Memory B cell (primary cell): ENCODE results near the gene OR2V2.
"Not testable (repeated sequence)": the region's sequence is repeated elsewhere in the genome, so short reads cannot be mapped to it uniquely, and the experiment has no call there.

Experiments used
- ATAC-seq: fragments of 150-1000 bp; cut with Tn5 transposase; 2 replicates; pipeline ENCODE4 v1.10.0; 2021; ENCODE audit warnings: low read depth, mild to moderate bottlenecking, moderate library complexity
- DNase-seq, 2 donors: peaks; one replicate each; pipeline ENCODE4 v3.0.0; 2022; ENCODE audit warnings: low spot score in 2 of 2
- H3K27ac Mint-ChIP-seq: one replicate; pipeline ENCODE4 v1.8.0; 2022; ENCODE audit warnings: mild to moderate bottlenecking, moderate library complexity, mixed read lengths
- H3K27me3 Mint-ChIP-seq: one replicate; pipeline ENCODE4 v1.8.0; 2022; ENCODE audit warnings: mixed read lengths
- H3K36me3 Mint-ChIP-seq: one replicate; pipeline ENCODE4 v1.8.0; 2022; ENCODE audit warnings: mild to moderate bottlenecking, mixed read lengths
- H3K4me1 Mint-ChIP-seq: one replicate; pipeline ENCODE4 v1.8.0; 2022; ENCODE audit warnings: mixed read lengths
- H3K4me3 Mint-ChIP-seq: one replicate; pipeline ENCODE4 v1.8.0; 2022; ENCODE audit warnings: mild to moderate bottlenecking, moderate library complexity, mixed read lengths
- H3K9me3 Mint-ChIP-seq: one replicate; pipeline ENCODE4 v1.8.0; 2022; ENCODE audit warnings: mixed read lengths

OR2V2 gene

DNA sequence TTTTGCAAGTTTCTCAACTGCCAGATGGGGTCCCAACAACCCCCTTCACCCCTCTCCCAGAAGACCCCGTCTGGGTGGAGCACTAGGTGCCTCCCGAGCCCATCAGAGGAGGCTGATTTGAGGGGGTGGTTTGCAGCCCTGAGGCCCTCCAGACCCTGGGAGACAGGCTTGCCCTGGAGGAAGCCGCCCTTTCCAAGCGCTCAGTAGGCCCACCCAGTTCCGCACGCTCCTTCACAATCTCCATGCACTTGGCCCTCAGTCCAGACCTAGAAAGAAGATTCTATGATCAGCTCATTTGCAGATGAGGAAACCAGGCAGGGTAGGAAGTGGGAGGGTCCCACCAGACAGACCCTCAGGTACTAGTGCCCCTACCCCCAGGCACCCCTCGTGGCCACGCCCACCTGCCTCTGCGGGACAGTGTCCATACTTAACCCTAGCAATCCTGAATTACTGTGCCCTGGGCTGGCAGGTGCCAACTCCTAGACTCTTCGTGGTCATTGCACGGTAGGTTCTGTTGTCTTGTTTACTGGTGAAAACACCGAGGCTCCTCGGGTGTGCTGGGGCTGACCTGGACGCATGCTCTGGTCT, 38.7 kb upstream of the OR2V2 start:
- H3K27me3 Mint-ChIP-seq: peaks cover 41% of the 10 kb centered on the region

DNA sequence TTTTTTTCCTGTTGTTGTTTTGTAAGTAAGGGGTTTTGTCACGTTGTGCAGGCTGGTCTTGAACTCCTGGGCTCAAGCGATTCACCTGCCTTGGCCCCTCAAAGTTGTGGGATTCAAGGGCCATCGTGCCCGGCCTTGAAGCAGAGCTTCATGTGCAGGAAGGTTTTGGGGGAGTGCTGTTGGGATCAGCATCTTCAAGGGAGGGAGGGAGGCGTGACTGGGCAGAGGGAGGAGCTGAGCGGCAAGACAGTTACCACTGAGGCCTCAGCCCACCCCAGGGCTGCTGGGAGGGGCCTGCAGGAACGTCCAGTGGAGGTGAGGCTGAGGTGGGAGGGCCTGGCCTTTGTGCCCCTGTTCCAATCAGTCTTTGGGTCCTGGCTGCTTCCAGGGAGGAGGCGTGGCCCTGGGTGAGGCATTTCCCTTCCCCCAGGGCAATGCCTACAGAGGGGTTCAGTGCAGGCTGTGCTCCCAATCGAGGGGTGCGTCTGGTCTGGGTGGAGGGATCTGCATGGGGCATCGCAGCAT, 37.8 kb upstream of the OR2V2 start:
- no peak overlapping the region for H3K27ac Mint-ChIP-seq
- ATAC-seq (no peak), DNase-seq (no peak)
- no peak overlapping the region for H3K4me3 Mint-ChIP-seq
- peaks cover 6% of the 10 kb centered on the region for H3K4me1 Mint-ChIP-seq
- no peaks in the 10 kb centered on the region for H3K36me3 Mint-ChIP-seq
- peaks cover 2% of the 10 kb centered on the region for H3K9me3 Mint-ChIP-seq
- peaks cover 43% of the 10 kb centered on the region for H3K27me3 Mint-ChIP-seq

More for the DNA sequence above, 38.7 kb upstream of the OR2V2 start:
- H3K4me1 Mint-ChIP-seq: peaks cover 8% of the 10 kb centered on the region
- DNase-seq: no peak
- no peak overlapping the region for H3K4me3 Mint-ChIP-seq
- no peak overlapping the region for H3K27ac Mint-ChIP-seq
- peaks cover 3% of the 10 kb centered on the region for H3K36me3 Mint-ChIP-seq
- ATAC-seq: no peak
- peaks cover 1% of the 10 kb centered on the region for H3K9me3 Mint-ChIP-seq

DNA sequence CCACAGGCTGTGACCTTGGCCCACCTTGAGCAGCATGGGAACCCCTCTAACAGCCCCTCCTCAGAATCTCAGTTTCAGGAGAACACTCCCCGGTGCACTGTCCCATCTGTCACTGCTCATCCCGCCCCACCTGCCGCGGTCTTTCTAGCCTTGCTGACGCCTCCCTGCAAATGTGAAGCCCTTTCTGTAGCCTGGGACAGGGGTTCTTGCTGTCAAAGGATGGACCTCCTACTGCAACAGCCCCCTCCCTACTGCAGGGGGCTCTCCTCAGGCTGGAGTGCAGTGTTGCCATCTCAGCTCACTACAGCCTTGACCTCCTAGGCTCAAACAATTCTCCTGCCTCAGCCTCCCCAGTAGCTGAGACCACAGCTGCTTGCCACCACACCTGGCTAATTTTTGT, 36.4 kb upstream of the OR2V2 start:
- ATAC-seq: no peak
- no peaks in the 10 kb centered on the region for H3K4me1 Mint-ChIP-seq
- no peaks in the 10 kb centered on the region for H3K36me3 Mint-ChIP-seq
- no peak overlapping the region for H3K27ac Mint-ChIP-seq
- no peak overlapping the region for H3K4me3 Mint-ChIP-seq
- no peak for DNase-seq
- peaks cover 2% of the 10 kb centered on the region for H3K9me3 Mint-ChIP-seq
- H3K27me3 Mint-ChIP-seq: peaks cover 48% of the 10 kb centered on the region

DNA sequence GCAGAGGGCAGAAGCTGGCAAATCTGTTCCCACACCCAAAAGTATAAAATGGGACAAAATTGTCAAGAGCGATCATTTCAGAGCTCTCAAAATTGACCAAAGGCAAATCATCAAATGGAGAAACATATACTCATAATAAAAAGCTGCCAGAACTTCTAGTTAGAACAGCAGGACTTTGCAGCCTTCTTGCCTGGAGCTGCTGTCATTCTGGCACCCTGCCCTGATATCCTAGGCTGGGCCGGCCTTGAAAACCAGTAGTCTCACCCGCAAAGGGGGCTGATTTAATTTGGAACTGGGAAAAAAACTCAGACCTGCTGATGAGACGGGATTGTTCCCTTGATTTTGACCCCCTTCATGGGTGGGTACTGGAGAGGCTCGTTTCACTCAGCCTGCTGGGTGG, 34.9 kb upstream of the OR2V2 start:
- H3K4me1 Mint-ChIP-seq: no peaks in the 10 kb centered on the region
- H3K9me3 Mint-ChIP-seq: peaks cover 4% of the 10 kb centered on the region
- H3K27me3 Mint-ChIP-seq: peaks cover 52% of the 10 kb centered on the region
- no peak for DNase-seq
- no peak overlapping the region for H3K4me3 Mint-ChIP-seq
- no peak overlapping the region for H3K27ac Mint-ChIP-seq
- peaks cover 2% of the 10 kb centered on the region for H3K36me3 Mint-ChIP-seq
- ATAC-seq: no peak

DNA sequence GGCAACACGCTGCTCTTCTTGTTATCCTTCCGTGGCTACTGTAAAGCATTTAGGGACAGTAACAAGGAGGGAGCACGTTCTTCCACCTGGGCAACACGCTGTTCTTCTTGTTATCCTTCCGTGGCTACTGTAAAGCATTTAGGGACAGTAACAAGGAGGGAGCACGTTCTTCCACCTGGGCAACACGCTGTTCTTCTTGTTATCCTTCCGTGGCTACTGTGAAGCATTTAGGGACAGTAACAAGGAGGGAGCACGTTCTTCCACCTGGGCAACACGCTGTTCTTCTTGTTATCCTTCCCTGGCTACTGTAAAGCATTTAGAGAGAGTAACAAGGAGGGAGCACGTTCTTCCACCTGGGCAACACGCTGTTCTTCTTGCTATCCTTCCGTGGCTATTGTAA, 33.8 kb upstream of the OR2V2 start:
- H3K27me3 Mint-ChIP-seq: peaks cover 51% of the 10 kb centered on the region
- not testable (repeated sequence) for H3K4me3 Mint-ChIP-seq, H3K27ac Mint-ChIP-seq, H3K4me1 Mint-ChIP-seq, H3K9me3 Mint-ChIP-seq, ATAC-seq, H3K36me3 Mint-ChIP-seq, DNase-seq

DNA sequence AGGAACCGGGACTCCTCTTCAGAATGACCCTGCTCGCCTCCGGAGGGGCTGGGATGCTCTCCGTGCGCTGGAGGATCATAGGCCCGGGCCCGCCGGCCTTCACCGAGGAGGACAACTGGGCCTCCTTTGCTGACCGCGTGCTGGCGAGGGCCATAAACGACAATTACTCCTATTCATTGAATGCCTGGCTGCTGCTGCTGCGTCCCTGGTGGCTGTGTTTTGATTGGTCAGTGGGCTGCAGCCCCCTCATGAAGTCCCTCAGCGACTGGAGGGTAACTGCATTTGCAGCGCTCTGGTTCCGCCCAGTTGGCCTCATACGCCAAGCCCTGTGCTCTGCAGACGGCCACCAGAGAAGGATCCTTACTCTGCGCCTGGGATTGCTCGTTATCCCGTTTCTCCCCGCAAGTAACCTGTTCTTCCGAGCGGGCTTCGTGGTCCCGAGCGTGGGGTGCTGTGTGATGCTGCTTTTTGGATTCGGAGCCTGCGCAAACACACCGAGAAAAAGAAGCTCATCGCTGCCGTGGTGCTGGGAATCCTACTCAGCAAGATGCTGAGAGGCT, 33.0 kb upstream of the OR2V2 start:
- Mint-ChIP-seq H3K4me1 (no peaks in the 10 kb centered on the region), H3K27me3 (peaks cover 51% of the 10 kb centered on the region), H3K36me3 (peaks cover 2% of the 10 kb centered on the region), H3K27ac (no peak overlapping the region), H3K9me3 (peaks cover 4% of the 10 kb centered on the region), H3K4me3 (no peak overlapping the region)
- ATAC-seq (no peak), DNase-seq (no peak)

DNA sequence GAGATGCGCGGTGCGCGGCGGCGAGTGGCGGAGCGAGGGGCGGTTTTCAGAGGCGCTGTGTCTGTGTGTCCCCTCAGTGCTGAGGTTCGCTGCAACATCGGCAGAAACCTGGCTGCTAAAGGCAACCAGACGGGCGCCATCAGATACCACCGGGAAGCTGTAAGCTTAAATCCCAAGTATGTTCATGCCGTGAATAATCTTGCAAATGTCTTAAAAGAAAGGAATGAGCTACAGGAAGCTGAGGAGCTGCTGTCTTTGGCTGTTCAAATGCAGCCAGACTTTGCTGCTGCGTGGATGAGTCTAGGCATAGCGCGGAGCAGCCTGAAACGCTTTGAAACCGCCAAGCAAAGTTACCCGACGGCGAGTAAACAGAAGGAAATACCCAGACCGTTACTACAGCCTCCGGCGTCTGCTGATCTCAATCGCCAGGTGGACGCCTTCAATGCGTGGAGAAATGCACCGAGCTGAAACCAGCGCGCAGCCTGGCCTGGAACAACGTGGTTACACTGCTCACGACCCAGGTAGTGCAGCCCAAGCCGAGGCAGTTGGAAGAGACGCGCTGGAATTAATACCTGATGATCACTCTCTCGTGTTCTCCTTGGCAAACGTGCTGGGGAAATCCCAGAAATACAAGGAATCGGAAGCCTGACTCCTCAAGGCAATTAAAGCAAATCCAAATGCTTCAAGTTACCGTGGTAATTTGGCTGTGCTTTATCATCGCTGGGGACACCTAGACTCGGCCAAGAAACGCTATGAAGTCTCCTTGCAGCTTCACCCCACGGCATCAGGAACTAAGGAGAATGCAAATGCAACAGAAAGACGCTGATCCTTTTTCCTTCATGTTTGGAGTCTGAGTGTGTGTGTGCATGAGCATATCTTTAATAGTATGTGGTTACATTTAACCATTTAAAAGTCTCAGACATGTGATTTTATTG, 32.3 kb upstream of the OR2V2 start:
- Mint-ChIP-seq H3K36me3 (peaks cover 2% of the 10 kb centered on the region), H3K4me1 (no peaks in the 10 kb centered on the region), H3K27me3 (peaks cover 45% of the 10 kb centered on the region), H3K4me3 (no peak overlapping the region), H3K27ac (peak overlapping the region; percentile 7), H3K9me3 (peaks cover 4% of the 10 kb centered on the region)
- peak; percentile 41 for ATAC-seq
- DNase-seq: no peak

DNA sequence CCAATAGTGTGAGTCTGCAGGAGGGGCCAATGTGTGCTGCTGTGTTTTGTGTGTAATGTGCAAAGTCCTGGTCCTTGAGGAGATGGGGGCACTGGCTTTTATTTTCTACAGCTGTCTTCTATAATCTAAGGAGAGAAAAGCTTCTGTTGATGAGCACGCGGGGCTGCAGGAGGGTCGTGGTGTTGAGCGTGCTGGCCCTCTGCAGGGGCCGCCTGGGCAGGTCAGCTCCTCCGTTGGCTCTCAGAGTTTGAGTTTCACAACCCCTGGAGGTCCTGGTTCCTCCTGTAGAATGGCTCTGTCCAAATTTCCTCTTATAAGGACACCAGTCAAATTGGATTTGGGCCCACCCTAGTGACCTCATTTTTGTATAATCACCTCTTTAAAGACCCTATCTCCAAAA, 29.0 kb upstream of the OR2V2 start:
- H3K4me1 Mint-ChIP-seq: no peaks in the 10 kb centered on the region
- peaks cover 4% of the 10 kb centered on the region for H3K9me3 Mint-ChIP-seq
- no peak overlapping the region for H3K4me3 Mint-ChIP-seq
- H3K36me3 Mint-ChIP-seq: peaks cover 2% of the 10 kb centered on the region
- H3K27me3 Mint-ChIP-seq: peaks cover 44% of the 10 kb centered on the region
- H3K27ac Mint-ChIP-seq: no peak overlapping the region
- ATAC-seq (no peak), DNase-seq (no peak)

DNA sequence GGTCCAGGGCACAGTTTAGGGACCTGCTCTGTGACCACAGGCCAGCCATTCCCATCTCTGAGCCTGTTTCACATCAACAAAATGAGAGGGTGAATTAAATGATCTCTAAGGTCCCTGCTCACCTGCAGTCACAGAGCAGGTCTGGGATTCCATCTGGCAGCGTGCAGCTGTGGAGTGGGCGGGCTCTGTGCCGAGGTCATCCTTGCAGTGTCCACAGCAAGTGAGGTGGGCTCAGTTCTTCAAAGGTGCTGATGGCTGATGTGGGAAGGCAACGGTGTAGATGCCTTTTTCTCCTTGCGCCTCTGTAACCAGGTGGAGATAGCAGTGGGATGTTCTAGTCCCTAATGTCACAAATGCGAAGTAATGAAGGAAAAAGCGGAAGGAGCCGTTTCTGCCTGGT, 28.3 kb upstream of the OR2V2 start:
- no peak overlapping the region for H3K27ac Mint-ChIP-seq
- DNase-seq (no peak), ATAC-seq (no peak)
- H3K4me1 Mint-ChIP-seq: no peaks in the 10 kb centered on the region
- H3K4me3 Mint-ChIP-seq: no peak overlapping the region
- H3K9me3 Mint-ChIP-seq: peaks cover 2% of the 10 kb centered on the region
- H3K36me3 Mint-ChIP-seq: peaks cover 2% of the 10 kb centered on the region
- H3K27me3 Mint-ChIP-seq: peaks cover 42% of the 10 kb centered on the region

DNA sequence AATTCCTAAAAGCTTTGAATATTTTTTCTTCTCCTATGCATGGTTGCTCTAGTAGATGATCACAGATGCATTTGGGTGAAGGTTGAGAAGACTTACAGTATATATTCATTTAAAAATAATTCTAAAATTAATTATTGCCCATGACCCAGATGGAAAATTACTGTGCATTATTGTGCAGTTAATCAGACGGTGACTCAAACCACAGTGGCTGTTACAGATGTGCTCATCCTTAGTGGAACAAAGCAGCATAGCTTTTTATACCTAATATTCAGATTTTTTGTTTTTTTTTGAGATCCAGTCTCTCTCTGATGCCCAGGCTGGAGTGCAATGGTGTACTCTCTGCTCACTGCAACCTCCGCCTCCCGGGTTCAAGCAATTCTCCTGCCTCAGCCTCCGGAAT, 27.1 kb upstream of the OR2V2 start:
- no peaks in the 10 kb centered on the region for H3K4me1 Mint-ChIP-seq
- peaks cover 2% of the 10 kb centered on the region for H3K36me3 Mint-ChIP-seq
- peaks cover 37% of the 10 kb centered on the region for H3K27me3 Mint-ChIP-seq
- ATAC-seq (no peak), DNase-seq (no peak)
- H3K4me3 Mint-ChIP-seq: no peak overlapping the region
- peaks cover 2% of the 10 kb centered on the region for H3K9me3 Mint-ChIP-seq
- H3K27ac Mint-ChIP-seq: no peak overlapping the region

DNA sequence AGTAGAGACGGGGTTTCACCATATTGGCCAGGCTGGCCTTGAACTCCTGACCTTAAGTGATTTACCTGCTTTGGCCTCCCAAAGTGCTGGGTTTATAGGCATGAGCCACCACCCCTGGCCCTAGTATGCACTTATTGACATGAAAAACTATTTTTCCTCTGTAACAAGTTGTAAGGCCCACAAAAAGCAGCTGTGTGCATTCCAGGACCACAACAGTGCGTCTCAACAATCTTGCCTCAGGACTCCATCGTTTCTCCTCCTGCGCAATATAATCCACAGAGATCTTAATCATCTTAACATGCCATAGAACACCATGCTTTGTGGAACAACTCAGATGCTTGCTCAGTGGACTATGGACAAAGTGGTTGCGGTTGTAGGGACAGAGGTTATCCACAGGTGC, 26.6 kb upstream of the OR2V2 start:
- H3K9me3 Mint-ChIP-seq: peaks cover 2% of the 10 kb centered on the region
- no peak for ATAC-seq
- no peak overlapping the region for H3K4me3 Mint-ChIP-seq
- H3K27me3 Mint-ChIP-seq: peaks cover 36% of the 10 kb centered on the region
- peaks cover 2% of the 10 kb centered on the region for H3K36me3 Mint-ChIP-seq
- no peak for DNase-seq
- no peak overlapping the region for H3K27ac Mint-ChIP-seq
- no peaks in the 10 kb centered on the region for H3K4me1 Mint-ChIP-seq

DNA sequence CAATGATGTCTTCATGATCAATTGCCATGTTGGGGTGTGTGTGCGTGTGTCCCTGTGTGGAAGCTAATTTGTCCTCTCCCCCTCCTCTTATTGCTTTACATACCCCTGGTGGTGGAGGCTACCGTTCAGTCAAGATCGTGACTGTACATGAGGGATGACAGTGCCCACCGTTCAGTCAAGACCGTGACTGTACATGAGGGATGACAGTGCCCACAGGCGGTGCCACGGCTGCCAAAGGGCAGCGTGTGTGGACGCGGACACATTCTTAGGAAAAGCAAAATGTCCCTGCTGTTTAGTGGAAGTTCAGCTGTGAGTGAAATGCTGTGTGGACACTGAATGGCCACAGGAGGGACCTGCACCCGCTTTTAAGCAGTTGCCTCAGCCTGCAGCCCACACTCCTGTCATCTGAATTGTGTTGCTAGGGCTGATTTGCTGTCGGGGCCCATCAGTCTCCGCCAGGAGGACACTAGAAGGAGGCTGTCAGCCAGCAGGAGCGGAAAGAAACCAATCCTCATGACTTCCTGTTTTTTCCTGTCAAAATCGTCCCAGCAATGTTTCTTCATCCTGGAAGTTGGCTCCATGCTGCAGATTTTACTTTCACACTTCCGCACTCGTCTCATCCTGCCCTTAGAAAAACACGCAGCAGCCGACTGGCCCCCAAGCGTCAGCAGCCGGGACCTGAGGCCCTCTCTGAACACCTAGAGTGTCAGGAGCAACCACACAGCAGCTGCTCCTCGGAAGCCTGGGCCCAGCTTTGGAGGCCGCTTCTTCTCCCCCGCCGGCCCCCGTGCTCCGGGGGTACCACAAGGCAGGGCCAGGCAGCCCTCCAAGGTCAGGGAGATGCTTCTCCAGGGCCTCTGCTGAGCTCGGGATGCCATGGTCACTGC, 25.5 kb upstream of the OR2V2 start:
- H3K27me3 Mint-ChIP-seq: peaks cover 38% of the 10 kb centered on the region
- H3K9me3 Mint-ChIP-seq: peaks cover 2% of the 10 kb centered on the region
- DNase-seq: no peak
- H3K36me3 Mint-ChIP-seq: peaks cover 2% of the 10 kb centered on the region
- H3K27ac Mint-ChIP-seq: no peak overlapping the region
- peaks cover 3% of the 10 kb centered on the region for H3K4me1 Mint-ChIP-seq
- no peak for ATAC-seq
- no peak overlapping the region for H3K4me3 Mint-ChIP-seq

DNA sequence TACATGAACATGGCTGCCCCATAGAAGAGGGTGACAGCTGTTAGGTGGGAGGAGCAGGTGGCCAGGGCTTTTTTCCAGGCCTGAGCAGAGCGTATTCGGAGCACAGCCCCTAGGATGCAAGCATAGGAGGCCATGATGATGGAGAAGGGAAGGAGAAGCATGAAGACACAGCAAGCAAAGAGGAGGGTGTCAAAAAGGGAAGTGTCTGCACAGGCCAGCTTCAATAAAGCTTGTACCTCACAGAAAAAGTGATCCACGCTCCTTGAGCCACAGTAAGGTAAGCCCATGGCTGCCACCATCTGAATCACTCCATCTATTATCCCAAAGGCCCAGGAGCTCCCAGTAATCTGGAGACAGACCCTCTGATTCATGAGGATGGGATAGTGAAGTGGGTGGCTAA, 22.9 kb upstream of the OR2V2 start:
- H3K9me3 Mint-ChIP-seq: no peaks in the 10 kb centered on the region

More for the DNA sequence above, 22.9 kb upstream of the OR2V2 start:
- Mint-ChIP-seq H3K4me1 (peaks cover 6% of the 10 kb centered on the region), H3K4me3 (no peak overlapping the region), H3K27me3 (peaks cover 37% of the 10 kb centered on the region), H3K36me3 (no peaks in the 10 kb centered on the region), H3K27ac (no peak overlapping the region)
- no peak for DNase-seq
- no peak for ATAC-seq
